Thyroid gland (tissue), 4 donors: ENCODE data around the gene ASCC1. TPM values are rescaled to one million over a fixed set of nuclear protein-coding genes. Genes with fewer than 3 reads are reported as not detected.
A peak's percentile ranks its signal among the peaks of the same experiment; 100 is the strongest.

Source experiments
- DNase-seq, 2 donors: peaks; one replicate each; pipeline ENCODE4 v3.0.0-alpha.2; 2019
- H3K27ac ChIP-seq, 3 donors: fragments of 200-600 bp; sonication (generic); 1 replicate in 2 of 3; 2 replicates in 1 of 3; pipeline ENCODE4 v1.5.1; 2016 to 2019; ENCODE audit warnings: mild to moderate bottlenecking in 1 of 3, moderate library complexity in 1 of 3
- H3K27me3 ChIP-seq: fragments of 200-600 bp; sonication (generic); one replicate; pipeline ENCODE4 v1.5.1; 2019
- H3K36me3 ChIP-seq, 2 donors: fragments of 200-600 bp; sonication (generic); one replicate each; pipeline ENCODE4 v1.5.1; 2016 to 2019
- H3K4me1 ChIP-seq, 2 donors: fragments of 200-600 bp; sonication (generic); one replicate each; pipeline ENCODE4 v1.5.1; 2017 to 2019
- H3K4me3 ChIP-seq, 3 donors: fragments of 200-600 bp; sonication (generic); replicated peaks in 1 of 3; 1 replicate in 2 of 3; 2 replicates in 1 of 3; pipeline ENCODE4 v1.5.1; 2016; ENCODE audit warnings: mild to moderate bottlenecking in 1 of 3
- H3K9me3 ChIP-seq: fragments of 200-600 bp; sonication (generic); one replicate; pipeline ENCODE4 v1.5.1; 2017
- POLR2A ChIP-seq, 2 donors: fragments of 450-650 bp; IDR thresholded peaks; one replicate each; pipeline ENCODE4 v1.6.1; 2017; ENCODE audit warnings: antibody characterized with exemption in 2 of 2, mild to moderate bottlenecking in 2 of 2, moderate library complexity in 1 of 2
- WGBS, 2 donors: methylation state at CpG; one replicate each; pipeline ENCODE4 v1.1.5; 2017; 5-methylcytosine and 5-hydroxymethylcytosine counted together
- intact Hi-C: fragments of 100-400 bp; cut with DNase I; formaldehyde crosslinking; loops from one replicate; pipeline ENCODE4 v1.15.1; 2023
- total RNA-seq, 4 donors: library from RNA; depleted of rRNA; stranded (reverse); fragments of >200 nt; gene quantifications; one replicate each; pipeline ENCODE4 v1.2.3, GENCODE V29; 2016
- TF ChIP-seq, protein P1 (sequence below), 6 experiments: fragments of 200-600 bp in 3 of 6; fragments of 450-650 bp in 3 of 6; sonication (generic) in 3 of 6; IDR thresholded peaks; one replicate each; pipeline ENCODE4 v1.5.1; 2016 to 2019; ENCODE audit warnings: antibody characterized with exemption in 6 of 6, mild to moderate bottlenecking in 2 of 6, inconsistent platforms in 1 of 6, moderate library complexity in 1 of 6

Gene ASCC1, protein sequence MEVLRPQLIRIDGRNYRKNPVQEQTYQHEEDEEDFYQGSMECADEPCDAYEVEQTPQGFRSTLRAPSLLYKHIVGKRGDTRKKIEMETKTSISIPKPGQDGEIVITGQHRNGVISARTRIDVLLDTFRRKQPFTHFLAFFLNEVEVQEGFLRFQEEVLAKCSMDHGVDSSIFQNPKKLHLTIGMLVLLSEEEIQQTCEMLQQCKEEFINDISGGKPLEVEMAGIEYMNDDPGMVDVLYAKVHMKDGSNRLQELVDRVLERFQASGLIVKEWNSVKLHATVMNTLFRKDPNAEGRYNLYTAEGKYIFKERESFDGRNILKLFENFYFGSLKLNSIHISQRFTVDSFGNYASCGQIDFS
- 10 to 100 TPM; 26.7 to 30.3 (median 28.1) TPM for total RNA-seq

DNA sequence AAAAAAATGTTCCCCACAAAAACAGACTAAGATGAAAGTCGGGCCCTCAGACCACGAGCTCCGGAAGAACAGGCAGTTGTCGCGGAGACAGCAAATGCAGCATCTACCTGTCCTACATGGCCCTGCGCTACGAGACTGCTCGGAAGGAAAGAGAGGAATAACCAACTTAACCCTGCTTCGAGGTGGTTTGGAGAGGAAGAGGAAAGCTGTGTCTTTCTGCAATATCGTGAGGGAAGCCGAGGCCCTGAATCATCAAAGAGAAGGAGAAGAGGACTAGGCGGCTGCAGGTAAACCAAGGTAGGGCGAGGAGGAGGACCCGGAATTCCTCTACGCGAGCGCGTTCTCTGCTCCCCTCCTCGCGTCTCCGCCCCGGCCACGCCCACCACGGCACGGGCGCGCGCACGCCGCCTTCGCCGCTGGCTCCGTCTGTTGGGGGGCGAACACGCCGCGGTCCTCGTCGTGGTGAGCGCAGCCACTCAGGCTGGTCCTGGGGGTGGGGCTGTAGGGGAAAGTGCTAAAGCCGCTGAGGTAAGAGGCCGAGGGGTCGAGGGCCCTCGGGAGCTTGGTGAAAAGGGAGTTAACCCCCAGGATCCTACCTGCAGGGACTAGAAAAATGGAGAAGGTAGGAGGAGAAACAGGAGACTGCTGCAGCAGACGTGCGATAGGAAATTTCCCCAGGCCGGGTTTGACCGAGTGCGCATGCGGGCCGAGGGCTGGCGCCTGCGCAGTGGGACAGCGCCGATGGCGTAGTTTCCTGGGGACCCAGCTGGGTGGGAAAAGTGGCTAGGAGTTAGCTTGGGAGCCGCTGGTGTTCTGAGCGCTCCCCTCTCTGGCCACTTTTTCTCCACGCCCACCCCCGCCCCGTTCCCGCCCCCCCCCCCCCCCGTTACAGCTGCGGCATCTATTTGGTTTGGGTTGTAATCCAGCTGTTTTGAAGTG lies at the start of gene ASCC1, which contains the start of gene ANAPC16:
Gene ASCC1 (minus strand): TSS at position 666 of the 939 bp plus-strand sequence. CDS start 2,978 bp downstream, outside the sequence.
Gene ANAPC16 (plus strand): TSS at position 402 of the 939 bp plus-strand sequence. CDS start 7,903 bp downstream, outside the sequence.
- intact Hi-C loops: no loop called here
- TF ChIP-seq, protein P1, sequence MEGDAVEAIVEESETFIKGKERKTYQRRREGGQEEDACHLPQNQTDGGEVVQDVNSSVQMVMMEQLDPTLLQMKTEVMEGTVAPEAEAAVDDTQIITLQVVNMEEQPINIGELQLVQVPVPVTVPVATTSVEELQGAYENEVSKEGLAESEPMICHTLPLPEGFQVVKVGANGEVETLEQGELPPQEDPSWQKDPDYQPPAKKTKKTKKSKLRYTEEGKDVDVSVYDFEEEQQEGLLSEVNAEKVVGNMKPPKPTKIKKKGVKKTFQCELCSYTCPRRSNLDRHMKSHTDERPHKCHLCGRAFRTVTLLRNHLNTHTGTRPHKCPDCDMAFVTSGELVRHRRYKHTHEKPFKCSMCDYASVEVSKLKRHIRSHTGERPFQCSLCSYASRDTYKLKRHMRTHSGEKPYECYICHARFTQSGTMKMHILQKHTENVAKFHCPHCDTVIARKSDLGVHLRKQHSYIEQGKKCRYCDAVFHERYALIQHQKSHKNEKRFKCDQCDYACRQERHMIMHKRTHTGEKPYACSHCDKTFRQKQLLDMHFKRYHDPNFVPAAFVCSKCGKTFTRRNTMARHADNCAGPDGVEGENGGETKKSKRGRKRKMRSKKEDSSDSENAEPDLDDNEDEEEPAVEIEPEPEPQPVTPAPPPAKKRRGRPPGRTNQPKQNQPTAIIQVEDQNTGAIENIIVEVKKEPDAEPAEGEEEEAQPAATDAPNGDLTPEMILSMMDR (IDR thresholded peaks at IDR 0.05): peak in 1 of 6 experiments; percentile 20
- peak; percentile 64 to 99 for TF ChIP-seq POLR2A (IDR thresholded peaks at IDR 0.05)
- Histone ChIP-seq H3K4me1 (peaks cover 30 to 36% of the 10 kb centered on the region in 2 donors), H3K4me3 (peak within 1 kb of the TSS; percentile 19 to 60 (median 56)), H3K27ac (peak within 1 kb of the TSS; percentile 98 to 99 (median 99)), H3K27me3 (no peaks in the 10 kb centered on the region), H3K9me3 (no peaks in the 10 kb centered on the region), H3K36me3 (peaks cover under 1 to 7% of the 10 kb centered on the region in 2 donors)
- WGBS, 2 donors: 1% methylated on average over 48 to 55 of the region's 64 CpGs
- DNase-seq: peak; percentile 90 to 92

DNA sequence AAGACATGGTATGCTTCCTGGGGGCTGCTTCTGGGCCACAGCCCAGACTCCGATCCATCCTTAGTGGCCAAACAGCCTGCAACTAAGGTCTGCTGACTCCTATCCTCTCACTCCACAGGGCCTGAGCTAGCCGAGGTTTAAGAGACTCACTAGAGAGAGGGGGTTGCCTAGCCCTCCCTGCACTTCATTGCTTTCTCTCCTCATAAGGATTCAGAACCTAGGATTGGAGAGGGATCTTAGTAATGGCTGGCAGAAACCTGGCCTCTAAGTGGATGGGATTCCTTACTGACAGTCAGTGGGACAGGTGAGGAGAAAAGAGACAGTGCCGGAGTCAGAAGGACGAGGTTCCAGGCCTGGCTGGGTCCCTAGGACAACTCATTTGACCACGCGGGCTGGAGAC lies 49.4 kb upstream of the ASCC1 start:
- DNase-seq: no peak
- H3K4me1 ChIP-seq: peaks cover 18 to 34% of the 10 kb centered on the region in 2 donors
- no peak overlapping the region for H3K4me3 ChIP-seq
- no peaks in the 10 kb centered on the region for H3K9me3 ChIP-seq
- no peaks in the 10 kb centered on the region for H3K27me3 ChIP-seq
- intact Hi-C loops: no loop called here
- H3K27ac ChIP-seq: no peak overlapping the region
- TF ChIP-seq, protein P1 (IDR thresholded peaks at IDR 0.05): no peak
- no peak for TF ChIP-seq POLR2A (IDR thresholded peaks at IDR 0.05)
- 81 to 92% methylated on average over 6 of the region's 6 CpGs for WGBS, 2 donors
- H3K36me3 ChIP-seq: no peaks in the 10 kb centered on the region

DNA sequence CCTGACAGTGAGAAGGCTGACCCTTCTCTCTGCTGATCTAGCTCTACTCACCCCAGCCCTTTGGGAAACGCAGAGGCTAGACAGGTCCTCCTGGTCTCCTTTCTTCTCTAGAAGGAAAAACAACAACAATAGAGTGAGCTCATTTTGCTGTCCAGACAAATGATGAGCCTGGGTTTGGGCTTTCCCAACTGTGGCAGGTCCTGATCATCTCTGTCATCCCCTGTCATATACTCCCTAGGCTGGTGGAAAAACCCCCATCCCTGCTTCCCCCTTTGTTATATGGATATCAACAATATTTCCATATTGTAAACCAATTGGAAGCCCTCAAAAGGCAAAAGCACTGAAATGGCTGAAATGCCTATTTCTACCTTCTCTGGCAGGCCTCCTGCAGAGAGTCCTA lies 48.5 kb upstream of the ASCC1 start:
- Histone ChIP-seq H3K9me3 (no peaks in the 10 kb centered on the region), H3K4me3 (no peak overlapping the region), H3K27ac (peak overlapping the region in 1 of 3 donors; percentile 79), H3K36me3 (no peaks in the 10 kb centered on the region), H3K4me1 (peaks cover 28 to 44% of the 10 kb centered on the region in 2 donors), H3K27me3 (no peaks in the 10 kb centered on the region)
- no peak for DNase-seq
- intact Hi-C loops: loop anchor here (5.0 kb wide), 1 partner anchor 63 kb away; no protein-coding TSS in a partner anchor
- WGBS, 2 donors: 88 to 97% methylated on average over 1 of the region's 1 CpG
- TF ChIP-seq, protein P1 (IDR thresholded peaks at IDR 0.05): no peak
- no peak for TF ChIP-seq POLR2A (IDR thresholded peaks at IDR 0.05)

DNA sequence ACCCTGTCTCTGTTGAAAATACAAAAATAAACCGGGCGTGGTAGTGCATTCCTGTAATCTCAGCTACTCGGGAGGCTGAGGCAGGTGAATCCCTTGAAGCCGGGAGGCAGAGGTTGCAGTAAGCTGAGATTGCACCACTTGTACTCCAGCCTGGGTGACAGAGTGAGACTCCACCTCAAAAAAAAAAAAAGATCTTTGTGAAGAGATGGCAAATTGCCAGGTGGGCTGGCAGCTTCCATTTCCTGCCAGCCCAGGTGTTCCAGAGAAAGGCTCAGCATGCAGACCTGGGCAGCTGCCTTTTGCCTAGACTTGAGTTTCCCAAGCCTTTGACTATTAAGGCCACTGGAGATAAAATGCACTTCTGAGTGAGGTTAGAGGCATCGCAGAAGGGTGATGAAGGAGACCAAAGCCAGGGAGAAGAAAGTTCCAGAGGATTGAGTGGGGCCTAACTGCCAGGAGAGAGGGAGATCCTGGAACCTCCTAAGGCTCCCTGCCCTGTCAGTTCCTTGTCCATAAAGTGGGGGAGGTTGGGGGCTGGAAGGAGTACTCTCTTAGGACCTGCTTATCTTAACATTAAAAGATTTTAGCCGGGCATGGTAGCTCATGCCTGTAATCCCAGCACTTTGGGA lies 47.7 kb upstream of the ASCC1 start:
- peak overlapping the region; percentile 66 to 79 (median 70) for H3K27ac ChIP-seq
- 33 to 34% methylated on average over 6 of the region's 6 CpGs for WGBS, 2 donors
- H3K36me3 ChIP-seq: no peaks in the 10 kb centered on the region
- intact Hi-C loops: loop anchor here (5.0 kb wide), 1 partner anchor 64 kb away; no protein-coding TSS in a partner anchor
- H3K4me3 ChIP-seq: no peak overlapping the region
- TF ChIP-seq POLR2A (IDR thresholded peaks at IDR 0.05): peak in 1 of 2 donors; percentile 58
- TF ChIP-seq, protein P1 (IDR thresholded peaks at IDR 0.05): no peak
- DNase-seq: peak; percentile 87 to 88
- no peaks in the 10 kb centered on the region for H3K9me3 ChIP-seq
- no peaks in the 10 kb centered on the region for H3K27me3 ChIP-seq
- H3K4me1 ChIP-seq: peaks cover 36 to 52% of the 10 kb centered on the region in 2 donors
